Stomach (tissue), 4 donors: ENCODE data around the gene UNC5A.

Experiments
- POLR2AphosphoS5 ChIP-seq, 3 donors: sonication (generic); formaldehyde crosslinking; IDR thresholded peaks; one replicate each; pipeline ENCODE4 v1.6.1; 2016; ENCODE audit warnings: antibody characterized with exemption in 3 of 3
- TF ChIP-seq, protein P1 (sequence below), 7 experiments: fragments of 450-650 bp in 4 of 7; fragments of 200-600 bp in 3 of 7; sonication (generic) in 3 of 7; IDR thresholded peaks; one replicate each; pipeline ENCODE4 v1.5.1; 2016 to 2019; ENCODE audit warnings: antibody characterized with exemption in 7 of 7, control low read depth in 2 of 7, mild to moderate bottlenecking in 1 of 7

DNA sequence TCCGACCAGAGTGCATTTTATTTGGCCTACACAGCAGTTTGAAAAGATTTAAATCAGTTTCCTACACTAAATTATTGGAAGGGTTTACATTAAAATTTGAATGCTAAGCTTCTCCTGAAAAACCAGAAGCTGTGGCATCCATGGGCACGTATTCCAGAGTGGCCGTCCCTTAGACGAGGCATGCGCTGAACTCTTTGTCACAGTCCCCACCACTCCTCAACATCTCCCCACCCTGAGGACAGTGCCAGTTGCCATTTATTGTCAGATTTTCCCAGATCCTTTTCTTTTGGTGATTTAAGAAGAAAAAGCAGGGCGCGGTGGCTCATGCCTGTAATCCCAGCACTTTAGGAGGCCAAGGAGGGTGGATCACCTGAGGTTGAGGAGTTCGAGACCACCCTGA, 39.9 kb upstream of the UNC5A start:
- TF ChIP-seq, protein P1, sequence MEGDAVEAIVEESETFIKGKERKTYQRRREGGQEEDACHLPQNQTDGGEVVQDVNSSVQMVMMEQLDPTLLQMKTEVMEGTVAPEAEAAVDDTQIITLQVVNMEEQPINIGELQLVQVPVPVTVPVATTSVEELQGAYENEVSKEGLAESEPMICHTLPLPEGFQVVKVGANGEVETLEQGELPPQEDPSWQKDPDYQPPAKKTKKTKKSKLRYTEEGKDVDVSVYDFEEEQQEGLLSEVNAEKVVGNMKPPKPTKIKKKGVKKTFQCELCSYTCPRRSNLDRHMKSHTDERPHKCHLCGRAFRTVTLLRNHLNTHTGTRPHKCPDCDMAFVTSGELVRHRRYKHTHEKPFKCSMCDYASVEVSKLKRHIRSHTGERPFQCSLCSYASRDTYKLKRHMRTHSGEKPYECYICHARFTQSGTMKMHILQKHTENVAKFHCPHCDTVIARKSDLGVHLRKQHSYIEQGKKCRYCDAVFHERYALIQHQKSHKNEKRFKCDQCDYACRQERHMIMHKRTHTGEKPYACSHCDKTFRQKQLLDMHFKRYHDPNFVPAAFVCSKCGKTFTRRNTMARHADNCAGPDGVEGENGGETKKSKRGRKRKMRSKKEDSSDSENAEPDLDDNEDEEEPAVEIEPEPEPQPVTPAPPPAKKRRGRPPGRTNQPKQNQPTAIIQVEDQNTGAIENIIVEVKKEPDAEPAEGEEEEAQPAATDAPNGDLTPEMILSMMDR (IDR thresholded peaks at IDR 0.05) = no peak
- no peak for TF ChIP-seq POLR2AphosphoS5 (IDR thresholded peaks at IDR 0.05)
